ENCODE results near the gene NEDD4L.

The NEDD4L gene

DNA sequence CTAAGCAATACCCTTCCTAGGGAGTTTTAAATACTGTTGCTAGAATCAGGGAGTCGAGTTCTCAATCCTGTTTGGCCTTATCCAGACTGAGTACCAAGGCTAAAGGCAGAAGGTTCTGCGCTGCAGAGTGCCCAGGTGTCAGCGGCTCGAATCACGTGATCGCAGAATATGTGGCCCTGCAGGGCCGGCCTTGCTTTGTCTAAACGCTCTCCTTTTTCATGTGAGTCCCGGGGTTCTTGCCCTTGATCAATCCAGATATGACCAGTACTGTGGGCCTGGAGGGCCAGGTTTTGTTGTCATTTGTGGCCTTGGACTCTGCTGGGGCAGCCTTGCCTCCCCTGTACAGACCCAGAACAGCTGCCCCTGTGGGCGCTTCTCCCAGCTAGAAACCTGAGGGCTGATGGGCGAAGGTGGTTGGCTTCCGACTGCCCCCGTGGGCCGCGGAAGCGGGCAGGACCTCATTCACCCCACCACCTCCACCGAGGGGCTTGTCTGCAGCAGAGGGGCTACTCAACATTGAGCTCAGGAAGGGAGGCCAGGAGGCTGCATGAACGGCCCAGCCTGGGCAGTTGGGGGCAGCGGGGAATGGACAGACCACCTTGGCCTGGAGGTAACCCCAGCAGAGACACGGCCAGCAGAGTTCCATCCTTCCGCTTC, 359.9 kb downstream of the NEDD4L start:
- TF ChIP-seq, protein P1, sequence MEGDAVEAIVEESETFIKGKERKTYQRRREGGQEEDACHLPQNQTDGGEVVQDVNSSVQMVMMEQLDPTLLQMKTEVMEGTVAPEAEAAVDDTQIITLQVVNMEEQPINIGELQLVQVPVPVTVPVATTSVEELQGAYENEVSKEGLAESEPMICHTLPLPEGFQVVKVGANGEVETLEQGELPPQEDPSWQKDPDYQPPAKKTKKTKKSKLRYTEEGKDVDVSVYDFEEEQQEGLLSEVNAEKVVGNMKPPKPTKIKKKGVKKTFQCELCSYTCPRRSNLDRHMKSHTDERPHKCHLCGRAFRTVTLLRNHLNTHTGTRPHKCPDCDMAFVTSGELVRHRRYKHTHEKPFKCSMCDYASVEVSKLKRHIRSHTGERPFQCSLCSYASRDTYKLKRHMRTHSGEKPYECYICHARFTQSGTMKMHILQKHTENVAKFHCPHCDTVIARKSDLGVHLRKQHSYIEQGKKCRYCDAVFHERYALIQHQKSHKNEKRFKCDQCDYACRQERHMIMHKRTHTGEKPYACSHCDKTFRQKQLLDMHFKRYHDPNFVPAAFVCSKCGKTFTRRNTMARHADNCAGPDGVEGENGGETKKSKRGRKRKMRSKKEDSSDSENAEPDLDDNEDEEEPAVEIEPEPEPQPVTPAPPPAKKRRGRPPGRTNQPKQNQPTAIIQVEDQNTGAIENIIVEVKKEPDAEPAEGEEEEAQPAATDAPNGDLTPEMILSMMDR (IDR thresholded peaks at IDR 0.05; ENCODE audit: low read depth, low read length, missing control alignments): no peak
- no peak overlapping the region for H3K4me3 ChIP-seq (ENCODE audit: low read depth, low read length)
- no peak for DNase-seq (ENCODE audit: low read depth)

DNA sequence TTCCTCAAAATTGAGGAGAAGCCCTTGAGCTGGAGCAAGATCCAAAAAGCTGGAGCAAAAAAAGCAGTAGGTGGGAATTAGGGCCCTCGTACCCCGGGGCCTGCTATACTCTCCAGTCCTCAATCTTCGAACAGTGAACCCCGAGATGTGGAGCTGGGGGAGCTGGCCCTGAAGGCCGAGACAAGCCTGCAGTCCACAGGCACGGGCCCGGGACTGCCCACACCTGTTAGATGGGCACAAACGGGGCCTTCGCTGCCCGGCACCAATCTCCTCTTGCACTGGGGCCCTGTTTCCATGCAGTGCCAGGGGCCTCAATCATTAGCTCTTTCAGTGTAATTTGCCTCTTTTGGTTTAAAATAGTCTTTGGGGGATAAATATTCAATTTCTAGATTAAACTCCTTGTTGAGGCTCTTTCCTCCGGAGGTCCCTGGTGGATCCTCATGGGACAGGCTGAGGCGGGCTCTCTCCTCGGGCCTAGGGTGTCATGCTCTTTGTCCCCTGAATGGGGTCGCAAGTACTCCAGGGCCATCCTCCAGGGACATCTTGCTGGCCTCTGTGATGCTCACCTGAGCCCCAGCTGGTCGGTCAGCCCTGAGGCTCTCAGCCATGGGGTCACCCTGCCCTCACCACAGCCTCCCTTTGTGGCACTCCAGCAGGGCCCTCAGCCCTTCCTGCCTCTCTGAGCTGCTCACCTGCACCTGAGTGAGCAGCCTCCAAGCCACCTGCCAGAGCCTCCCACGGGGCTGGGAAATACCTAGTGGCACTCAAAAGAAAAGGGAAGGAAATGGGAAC, 361.3 kb downstream of the NEDD4L start:
- TF ChIP-seq, protein P1 (IDR thresholded peaks at IDR 0.05; ENCODE audit: low read depth, low read length, missing control alignments): no peak
- no peak overlapping the region for H3K4me3 ChIP-seq (ENCODE audit: low read depth, low read length)
- no peak for DNase-seq (ENCODE audit: low read depth)

DNA sequence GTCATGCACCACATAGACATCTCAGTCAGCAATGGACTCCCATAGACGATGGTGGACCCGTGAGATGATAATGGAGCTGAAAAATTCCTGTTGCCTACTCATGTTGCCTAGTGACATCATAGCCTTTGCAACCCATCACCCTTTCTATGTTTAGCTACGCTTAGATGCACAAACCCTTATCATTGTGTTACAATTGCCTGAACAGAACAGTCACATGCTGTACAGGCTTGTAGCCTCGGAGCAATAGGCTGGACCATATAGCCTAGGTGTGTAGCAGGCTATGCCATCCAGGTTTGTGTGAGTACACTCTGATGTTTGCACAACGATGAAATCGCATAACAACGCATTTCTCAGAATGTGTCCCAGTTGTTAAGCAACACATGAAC, 363.2 kb downstream of the NEDD4L start:
- TF ChIP-seq, protein P1 (IDR thresholded peaks at IDR 0.05; ENCODE audit: low read depth, low read length, missing control alignments): no peak
- DNase-seq (ENCODE audit: low read depth): no peak

DNA sequence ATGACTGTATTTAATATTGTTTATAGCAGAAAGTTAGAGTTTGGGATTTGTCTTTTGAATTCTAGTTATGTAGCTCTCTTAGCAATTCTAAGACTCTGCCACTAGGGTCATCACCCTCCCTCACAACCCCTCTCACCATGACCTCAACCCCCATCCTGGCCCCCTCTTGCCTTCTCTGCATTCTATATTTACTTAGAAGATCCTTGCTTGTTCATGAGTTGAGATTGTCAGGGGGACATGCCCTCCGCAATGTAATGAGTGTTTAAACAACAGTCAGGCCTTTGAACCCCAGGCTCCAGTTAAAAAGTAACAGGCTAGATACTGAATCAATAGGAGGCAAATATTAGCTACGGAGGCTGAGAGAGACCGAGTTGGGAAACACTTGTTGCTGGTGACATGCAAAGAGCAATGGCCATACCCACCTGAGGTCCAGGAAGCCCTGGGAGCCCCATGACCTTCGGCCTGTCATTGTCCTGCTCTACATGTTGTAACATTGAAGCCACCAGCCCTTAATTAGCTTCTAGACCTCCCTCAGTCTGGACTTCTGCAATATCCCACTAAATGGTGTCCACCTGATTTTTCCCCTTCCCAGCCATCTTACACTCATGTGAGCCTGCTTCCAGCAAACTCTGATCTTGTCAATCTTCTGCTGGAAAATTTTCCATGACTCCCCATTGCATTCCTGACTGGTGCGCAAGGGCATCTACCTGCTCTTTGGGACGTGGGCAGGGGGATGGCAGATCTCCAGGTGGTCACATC, 363.8 kb downstream of the NEDD4L start:
- DNase-seq (ENCODE audit: low read depth): no peak
- H3K4me3 ChIP-seq (ENCODE audit: low read depth, low read length): no peak overlapping the region
- TF ChIP-seq, protein P1 (IDR thresholded peaks at IDR 0.05; ENCODE audit: low read depth, low read length, missing control alignments): peak; percentile 9

More for the DNA sequence above, 363.2 kb downstream of the NEDD4L start:
- H3K4me3 ChIP-seq (ENCODE audit: low read depth, low read length): no peak overlapping the region

DNA sequence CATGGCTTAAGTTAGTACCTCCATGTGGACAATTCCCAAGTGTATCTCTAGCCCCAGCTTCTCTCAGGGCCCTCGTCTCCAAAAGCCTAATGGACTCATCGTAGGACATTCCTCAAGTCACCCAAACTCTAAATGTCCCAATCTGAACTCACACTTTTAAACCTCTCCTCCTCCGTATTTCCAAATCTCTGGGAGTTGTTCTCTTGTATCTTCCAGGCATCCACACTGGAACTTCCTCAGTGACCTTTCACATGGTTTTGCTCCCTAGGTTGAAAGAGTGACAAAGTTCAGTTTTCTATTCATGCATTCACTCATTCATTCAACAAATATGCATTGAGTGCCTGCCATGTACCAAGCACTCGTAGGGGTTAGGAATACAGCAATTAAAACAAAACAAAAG, 364.6 kb downstream of the NEDD4L start:
- no peak for DNase-seq (ENCODE audit: low read depth)
- no peak overlapping the region for H3K4me3 ChIP-seq (ENCODE audit: low read depth, low read length)
- TF ChIP-seq, protein P1 (IDR thresholded peaks at IDR 0.05; ENCODE audit: low read depth, low read length, missing control alignments): no peak

DNA sequence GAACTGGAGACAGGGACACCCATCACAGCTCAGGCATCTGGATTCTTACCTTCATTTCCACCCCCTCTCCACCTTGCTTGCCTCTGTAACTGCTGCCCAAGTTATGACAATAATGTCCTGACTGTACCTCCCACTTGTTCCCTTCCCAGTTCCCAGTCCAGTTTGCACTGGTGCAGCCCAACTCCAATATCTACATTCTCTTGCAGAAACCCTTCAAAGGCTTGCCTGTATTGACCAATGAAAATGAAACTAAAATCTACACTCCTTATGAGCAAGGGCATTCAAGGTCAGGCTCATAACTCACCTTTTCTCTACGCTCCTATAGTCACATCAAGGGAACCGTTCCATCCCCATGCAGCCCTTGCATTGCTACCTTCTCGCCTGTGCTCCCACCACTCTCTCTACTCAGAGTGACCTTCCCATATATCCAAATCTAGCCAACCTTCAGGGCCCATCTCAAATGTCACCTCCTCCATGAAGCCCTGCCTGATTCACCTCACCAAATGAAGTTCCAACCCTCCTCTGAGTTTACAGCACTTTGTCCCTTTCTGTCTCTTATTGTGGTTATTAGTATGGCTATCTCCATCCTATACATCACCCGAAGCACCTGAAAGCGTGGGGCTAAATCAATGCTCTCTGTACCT, 365.9 kb downstream of the NEDD4L start:
- DNase-seq (ENCODE audit: low read depth): no peak
- TF ChIP-seq, protein P1 (IDR thresholded peaks at IDR 0.05; ENCODE audit: low read depth, low read length, missing control alignments): no peak
- H3K4me3 ChIP-seq (ENCODE audit: low read depth, low read length): no peak overlapping the region
